ENCODE data around the gene FAM3C.
A peak's percentile ranks its signal among the peaks of the same experiment; 100 is the strongest.

The FAM3C gene

DNA sequence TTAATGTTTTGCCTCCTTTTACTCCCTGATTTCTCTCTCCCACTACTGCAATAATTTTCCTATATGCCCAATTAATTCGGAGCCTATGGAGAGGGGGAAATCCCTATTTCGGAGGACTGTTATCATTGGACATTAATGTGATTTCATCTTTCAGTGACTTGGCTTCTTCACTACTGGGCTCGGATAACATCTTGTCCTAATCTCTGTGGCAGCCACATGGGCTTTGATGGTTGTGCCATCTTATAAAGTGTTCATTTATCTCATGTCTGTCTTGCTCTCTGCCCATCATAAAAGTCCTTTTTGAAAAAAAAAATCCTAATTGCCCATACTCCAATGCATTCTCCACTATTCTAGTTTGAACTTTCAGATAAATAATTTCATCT, 15.5 kb upstream of the FAM3C start:
- no peak for DNase-seq (ENCODE audit: low read depth in 2 of 3, low spot score in 2 of 3)

DNA sequence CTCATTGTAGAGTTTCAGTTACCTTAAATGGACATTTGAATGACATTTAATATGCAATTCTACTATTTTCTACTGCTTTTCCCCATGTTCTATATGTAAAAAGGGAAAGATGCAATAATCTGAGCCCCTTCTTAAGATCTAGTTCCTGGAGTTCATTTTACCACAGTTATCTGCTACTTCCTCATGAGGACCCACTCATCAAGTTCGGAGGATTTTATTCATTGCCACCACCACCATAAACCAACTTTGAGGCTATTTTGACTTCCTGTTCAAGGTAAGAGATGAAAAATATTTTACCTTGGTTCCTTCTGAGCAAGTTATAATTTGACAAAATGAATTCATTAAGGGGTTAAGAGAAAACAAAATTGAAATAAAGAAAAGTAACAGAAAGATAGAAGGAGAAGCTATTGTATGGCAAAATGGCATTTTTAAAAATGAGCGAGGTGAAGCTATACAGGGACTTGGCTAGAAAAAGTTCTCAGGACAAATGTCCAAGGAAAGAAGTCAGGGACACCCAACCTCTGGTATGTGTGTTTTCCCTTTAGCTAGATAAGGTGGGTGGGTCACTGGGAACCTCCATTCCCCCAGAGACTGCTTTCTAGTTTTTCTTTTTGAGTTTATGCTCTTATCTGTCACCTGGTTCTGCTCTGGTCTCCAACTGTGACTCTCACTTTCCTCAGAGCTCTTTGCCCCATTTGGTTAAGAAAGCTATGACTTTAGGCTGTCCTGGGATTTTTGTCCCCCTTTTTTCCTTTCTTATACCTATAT, 14.9 kb upstream of the FAM3C start:
- no peak for DNase-seq (ENCODE audit: low read depth in 2 of 3, low spot score in 2 of 3)

DNA sequence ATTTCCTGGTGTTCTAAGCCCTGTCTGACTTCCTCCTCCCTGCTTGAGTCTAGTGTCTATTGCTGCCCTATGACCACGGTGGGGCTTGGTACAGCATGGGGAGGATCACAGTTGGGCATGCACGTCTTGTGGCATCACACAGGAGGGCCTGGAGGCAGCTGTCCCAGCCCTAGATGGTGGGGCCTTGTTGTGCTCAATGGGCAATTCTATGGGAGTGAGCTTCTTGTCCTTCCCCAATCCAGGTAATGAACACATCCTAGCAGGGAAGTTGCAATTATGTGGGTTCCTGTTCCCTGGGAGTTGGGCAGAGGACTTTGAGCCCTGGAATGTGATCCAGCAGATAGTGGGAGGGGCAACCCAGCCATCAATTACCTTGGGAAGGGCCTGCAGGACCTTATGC, 10.8 kb upstream of the FAM3C start:
- DNase-seq (ENCODE audit: low read depth in 2 of 3, low spot score in 2 of 3): no peak

DNA sequence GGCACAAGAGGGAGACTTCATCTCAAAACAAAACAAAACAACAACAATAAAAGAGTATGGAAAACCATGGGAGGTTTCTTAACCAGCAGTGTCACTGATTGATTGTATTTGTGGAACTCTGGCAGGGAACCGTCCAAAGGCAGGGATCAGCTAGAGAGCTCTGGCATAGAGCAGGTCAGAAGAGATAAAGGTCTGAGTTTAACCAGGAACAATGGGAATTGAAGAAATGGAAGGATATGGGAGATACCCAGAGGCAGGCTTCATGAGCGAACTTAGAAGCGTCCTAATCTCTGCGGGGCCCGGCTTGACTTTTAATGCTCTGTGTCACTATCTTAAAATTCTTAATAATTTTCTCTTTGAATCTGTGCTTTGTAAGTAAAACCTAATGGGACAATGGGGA, 10.4 kb upstream of the FAM3C start:
- no peak for DNase-seq (ENCODE audit: low read depth in 2 of 3, low spot score in 2 of 3)

DNA sequence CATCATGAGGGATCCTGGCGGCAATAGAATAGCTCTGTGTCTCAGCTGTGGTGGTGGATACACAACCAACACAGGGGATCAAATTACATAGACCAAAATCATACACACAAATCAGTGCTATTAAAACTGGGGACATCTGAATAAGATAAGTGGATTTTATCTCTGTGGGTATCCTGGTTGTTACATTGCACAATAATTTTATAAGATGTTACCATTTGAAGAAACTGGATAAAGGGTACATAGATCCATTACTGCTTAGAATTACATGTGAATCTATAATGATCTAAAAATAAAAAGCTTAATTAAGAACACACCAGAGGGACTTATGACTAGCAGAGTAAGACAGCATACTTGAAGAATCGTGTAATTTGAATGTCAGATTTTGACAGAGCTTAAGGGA, 8.2 kb upstream of the FAM3C start:
- no peak for DNase-seq (ENCODE audit: low read depth in 2 of 3, low spot score in 2 of 3)

DNA sequence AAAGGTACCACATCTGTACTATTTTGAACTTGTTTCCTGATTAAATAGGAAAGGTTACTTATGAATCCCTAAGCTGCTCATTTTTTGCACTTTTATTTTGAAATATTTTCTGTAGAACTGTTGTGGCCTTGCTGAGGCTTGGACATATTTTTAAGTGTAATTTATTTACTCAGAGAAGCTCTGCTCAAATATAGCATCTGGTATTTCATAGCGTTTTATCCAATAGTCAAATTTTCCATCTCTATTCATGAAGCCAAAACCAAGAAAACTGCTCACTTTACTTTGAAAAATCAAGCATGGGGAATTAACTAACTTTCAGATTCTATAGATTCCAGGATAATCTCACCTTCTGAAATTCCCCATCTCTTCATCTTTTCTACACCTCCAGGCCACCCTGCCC, 6.6 kb upstream of the FAM3C start:
- no peak for DNase-seq (ENCODE audit: low read depth in 2 of 3, low spot score in 2 of 3)

DNA sequence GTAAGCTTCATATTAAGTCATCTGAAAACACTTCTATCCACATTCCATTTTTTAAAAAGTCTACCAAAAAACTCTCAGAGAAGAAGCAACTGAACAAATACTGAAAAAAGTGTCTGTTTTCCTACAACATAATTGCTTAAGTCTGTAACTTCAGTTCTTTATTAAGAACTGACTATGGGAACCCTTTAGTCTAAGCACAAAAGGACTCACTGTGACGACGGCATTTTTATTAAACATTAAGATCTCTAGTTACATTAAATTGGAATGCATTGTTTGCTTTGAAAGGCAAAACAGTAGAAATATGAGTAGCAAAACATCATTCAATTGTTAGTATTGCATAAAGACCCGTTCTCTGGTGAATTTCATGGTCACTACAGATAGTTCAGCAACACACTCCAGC, 5.8 kb upstream of the FAM3C start:
- no peak for DNase-seq (ENCODE audit: low read depth in 2 of 3, low spot score in 2 of 3)

DNA sequence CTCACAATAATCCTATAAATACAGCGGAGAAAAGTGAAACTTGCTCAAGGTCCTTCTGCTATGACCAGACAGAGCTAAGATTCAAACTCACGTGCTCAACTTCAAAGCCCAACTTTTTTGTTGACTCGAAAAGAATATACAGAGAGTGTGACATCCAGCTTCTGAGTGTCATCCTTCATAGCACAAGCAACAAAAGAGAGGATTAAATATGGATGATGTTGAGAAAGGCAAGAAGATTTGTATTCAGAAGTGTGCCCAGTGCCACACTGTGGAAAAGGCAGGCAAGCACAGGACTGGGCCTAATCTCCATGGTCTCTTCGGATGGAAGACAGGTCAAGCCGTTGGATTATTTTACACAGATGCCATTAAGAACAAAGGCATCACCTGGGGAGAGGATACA, 2.1 kb upstream of the FAM3C start:
- DNase-seq (ENCODE audit: low read depth in 2 of 3, low spot score in 2 of 3): no peak

DNA sequence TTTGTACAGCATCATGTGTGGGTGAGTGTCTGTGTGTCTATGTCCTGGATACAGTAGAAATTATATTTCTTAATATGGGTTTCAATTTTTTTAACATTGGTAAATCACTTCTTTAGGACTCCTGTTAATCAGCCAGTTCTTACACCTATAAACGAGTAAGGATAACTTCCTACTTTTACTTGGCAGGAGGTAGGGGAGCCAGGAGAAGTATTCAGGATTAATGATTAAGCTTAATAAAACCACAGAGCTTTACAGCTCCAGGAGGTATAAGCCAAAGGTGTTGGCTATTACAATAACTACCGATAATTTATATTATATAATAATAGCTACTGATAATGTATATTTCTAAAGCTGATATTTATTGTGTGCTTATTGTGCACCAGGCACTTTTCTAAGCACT, 1.7 kb upstream of the FAM3C start:
- no peak for DNase-seq (ENCODE audit: low read depth in 2 of 3, low spot score in 2 of 3)

DNA sequence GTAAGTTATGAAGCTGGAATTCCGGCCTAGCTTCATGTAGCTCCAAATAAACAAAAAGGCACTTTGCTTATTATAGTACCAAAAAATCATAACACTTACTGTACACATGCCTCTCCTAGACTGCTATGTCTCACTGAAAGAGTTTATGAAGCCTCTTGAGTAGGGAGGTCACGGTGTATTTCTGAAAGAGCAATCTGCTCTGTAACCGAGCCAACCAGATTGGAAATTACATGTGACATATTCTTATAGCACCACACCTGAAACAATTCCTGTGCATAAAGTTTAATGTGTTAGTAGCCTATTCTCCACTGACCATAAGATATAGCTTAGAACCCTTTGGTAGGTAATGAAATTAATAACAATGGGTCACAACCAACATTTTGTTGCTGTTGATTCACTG, 1.3 kb upstream of the FAM3C start:
- no peak for DNase-seq (ENCODE audit: low read depth in 2 of 3, low spot score in 2 of 3)

DNA sequence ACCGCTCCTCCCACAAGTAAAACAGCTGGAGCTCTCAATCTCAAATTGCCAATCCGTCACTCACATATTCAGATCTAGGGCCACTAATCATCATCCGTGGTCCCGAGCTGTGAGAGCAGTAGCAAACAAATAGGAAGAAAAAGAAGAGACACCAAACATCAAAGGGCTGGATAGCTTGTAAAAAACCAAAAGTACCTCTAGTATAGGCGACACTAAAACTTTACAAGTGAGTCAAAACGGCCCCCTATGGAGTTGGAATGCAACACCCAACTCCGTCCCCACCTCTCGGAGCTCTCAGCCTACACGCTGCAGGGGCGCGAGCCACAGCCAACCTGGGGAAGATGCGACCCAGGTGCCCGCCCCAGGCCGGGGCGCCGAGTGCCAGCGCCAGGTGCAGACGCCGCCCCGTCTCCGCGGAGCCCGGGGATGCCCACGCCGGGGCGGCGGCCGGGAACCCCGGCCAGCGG, 581 bp downstream of the FAM3C start:
- DNase-seq (ENCODE audit: low read depth in 2 of 3, low spot score in 2 of 3): peak in 1 of 3 experiments; percentile 34

DNA sequence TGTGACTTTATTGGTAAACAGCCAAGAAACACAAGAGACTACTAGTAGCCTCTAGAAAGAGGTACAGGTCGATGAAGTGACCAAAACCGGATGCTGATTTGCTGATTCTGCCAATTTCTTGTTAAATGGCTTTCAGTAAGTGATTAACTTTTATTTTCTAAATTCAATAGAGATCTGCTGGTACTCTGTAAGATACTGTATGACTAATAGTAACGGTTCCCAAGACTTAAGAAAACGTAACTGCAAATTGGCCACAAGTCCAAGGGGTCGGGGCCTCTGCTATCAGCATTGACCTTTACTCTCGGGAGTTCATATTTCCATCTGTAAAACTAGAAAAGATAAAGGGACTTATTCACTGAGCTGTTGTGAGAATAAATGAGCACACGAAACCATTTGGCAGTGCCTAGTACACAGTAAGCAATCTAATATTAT, 1.4 kb downstream of the FAM3C start:
- no peak for DNase-seq (ENCODE audit: low read depth in 2 of 3, low spot score in 2 of 3)

DNA sequence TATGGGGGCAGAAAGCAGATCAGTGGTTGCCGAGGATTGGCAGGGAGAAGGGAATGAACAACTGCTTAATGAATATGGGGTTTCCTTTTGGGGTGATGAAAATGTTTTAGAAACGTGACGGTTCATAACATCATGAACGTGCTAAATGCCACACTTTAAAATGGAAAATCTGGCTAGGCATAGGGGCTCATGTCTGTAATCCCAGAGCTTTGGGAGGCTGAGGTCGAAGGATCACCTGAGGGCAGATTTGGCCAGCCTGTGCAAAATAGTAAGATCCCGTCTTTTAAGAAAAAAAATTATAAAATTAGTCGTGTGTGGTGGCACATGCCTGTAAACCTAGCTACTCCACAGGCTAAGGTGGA, 3.1 kb downstream of the FAM3C start:
- DNase-seq (ENCODE audit: low read depth in 2 of 3, low spot score in 2 of 3): no peak

DNA sequence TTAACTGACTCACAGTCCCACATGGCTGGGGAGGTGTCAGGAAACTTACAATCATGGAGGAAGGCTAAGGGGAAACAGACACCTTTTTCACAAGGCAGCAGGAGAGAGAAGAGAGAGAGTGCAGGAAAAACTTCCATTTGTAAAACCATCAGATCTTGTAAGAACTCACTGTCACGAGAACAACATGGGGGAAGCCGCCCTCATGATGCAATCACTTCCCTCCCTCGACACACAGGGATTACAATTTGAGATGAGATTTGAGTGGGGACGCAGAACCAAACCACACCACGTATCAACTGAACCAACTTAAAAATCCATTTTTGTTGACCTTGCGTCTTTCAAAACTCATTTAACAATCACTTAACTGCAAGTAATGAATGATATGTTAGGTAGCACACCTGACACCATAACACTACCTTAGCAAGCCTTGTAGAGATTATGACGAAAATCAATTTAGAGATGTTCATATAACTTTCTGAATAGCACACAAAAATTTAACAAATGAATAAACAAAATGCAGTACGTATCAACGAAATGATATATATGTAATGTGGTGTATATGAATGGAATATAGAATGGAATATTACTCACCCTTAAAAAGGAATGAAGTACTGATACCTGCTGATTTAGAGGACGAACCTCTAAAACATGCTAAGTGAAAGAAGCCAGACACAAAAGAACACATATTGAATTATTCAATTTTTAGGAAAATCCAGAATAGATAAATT, 3.7 kb downstream of the FAM3C start:
- no peak for DNase-seq (ENCODE audit: low read depth in 2 of 3, low spot score in 2 of 3)

DNA sequence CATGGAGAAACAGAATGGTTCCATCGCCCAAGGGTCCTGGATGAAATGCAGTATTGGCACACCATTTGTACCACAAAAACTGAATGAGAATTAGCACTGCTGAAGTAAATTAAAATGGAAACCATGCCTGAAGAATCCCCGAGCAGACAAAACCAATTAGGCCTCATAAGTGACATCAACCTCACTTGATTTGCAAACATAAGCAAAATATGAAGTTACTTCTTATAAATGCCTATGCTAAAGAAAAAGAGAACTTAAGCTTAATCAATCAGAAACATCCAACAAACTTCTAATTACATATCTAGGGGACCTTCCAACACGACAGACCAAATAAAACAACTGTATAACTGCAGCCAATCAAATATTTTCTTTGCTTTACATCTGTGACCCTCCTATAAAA, 4.4 kb downstream of the FAM3C start:
- DNase-seq (ENCODE audit: low read depth in 2 of 3, low spot score in 2 of 3): no peak

DNA sequence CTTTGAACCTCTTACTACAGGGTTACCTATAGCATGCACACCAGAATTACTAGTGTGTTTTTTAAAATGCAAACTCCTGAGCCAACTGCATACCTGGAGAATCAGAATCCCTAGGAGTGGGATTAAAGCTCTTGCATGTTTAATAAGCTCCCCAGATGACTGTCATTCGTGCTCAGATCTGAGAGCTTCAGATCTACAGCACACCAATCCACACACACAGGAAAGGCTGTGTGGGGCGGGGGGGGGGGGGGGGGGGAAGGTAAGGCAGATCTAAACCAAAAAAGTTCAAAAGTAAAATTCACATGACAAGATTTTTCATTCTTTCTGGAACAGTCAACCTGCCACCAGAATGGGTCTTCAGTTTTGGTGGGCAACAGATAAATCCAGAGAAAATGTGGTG, 5.5 kb downstream of the FAM3C start:
- no peak for DNase-seq (ENCODE audit: low read depth in 2 of 3, low spot score in 2 of 3)

DNA sequence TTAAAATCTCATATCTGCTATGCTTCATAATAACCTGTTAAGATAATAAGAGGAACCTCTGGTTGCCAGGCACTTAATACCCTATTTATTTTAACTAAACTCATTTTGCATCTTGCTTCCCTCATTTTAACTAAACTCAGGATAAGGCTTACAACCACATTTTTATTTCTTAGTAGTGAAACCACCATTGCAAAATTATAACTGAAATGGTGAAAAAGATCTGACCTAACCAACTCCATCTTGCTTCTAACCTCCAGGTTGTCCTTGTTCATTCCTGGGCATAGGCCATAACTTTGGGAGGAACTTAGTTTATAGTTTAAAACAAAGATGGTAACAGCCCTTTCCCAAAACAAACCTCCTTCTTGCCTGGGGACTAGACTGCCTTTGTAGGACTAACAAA, 6.0 kb downstream of the FAM3C start:
- DNase-seq (ENCODE audit: low read depth in 2 of 3, low spot score in 2 of 3): no peak

DNA sequence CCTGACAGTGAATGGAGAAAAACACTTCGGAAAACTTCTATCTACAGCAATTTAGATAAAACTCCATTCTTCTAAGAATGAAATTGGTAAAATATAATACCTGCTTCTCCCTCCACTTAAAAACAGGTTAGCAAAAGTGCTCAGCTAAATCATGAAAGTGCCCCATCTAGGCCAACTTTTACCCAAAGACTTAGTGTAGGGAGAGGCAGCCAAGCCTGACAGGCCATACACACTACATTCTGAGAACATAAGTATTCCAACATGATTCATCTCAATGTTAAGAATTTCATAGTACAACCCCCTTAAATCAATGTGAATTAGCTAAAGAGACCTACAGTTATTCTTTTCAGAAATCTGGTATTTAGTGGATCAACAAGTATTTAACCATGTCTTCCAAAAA, 7.2 kb downstream of the FAM3C start:
- no peak for DNase-seq (ENCODE audit: low read depth in 2 of 3, low spot score in 2 of 3)

DNA sequence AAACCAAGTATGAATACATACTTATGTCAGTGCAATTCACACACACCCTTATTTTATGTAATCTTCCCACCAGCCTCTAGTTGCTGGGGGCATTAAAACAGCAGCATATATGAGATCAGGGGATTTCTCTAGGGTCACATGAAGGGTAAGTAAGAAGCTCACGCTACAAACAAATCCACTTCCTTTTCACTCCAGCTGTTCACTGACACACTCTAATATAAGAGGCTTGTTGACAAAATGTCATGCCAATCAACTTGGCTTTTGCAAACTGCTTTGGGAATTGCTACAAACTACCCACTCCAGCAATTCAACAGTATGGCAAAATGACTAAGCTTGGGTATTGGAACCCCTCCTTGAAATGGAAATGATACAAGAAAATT, 10.3 kb downstream of the FAM3C start:
- no peak for DNase-seq (ENCODE audit: low read depth in 2 of 3, low spot score in 2 of 3)

DNA sequence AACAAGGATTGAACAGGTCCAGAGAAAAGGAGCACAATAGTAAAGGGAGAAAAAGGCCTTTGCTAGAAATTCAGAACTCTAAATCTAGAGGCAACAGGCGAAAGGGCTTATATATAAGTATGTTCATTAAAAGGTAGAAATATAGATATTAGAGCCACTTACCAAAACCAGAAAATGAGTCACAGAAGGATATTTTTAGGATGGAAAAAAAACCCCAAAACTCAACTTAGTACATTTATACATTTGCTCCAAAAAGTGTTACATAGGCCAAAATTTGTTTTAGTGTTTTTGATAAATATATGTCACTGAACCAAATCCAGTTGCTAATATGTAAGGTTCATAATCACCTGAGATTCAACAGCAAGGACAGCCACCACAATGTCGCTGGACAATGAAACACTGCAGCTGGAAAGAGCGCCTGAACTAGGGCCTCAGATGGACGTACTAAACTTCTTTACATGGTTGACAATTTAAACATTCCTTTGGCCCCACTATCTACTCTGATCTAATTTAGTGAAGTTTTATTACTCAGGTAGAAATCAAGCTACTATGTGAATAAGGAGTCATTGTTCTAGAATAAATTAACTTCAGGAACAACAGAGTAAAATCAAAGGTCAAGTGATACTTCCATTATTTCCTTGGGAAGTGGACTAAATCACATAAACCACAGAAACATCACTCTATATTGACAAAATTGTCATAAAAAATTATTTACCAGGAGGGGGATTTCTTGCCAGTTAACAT, 10.9 kb downstream of the FAM3C start:
- DNase-seq (ENCODE audit: low read depth in 2 of 3, low spot score in 2 of 3): no peak

DNA sequence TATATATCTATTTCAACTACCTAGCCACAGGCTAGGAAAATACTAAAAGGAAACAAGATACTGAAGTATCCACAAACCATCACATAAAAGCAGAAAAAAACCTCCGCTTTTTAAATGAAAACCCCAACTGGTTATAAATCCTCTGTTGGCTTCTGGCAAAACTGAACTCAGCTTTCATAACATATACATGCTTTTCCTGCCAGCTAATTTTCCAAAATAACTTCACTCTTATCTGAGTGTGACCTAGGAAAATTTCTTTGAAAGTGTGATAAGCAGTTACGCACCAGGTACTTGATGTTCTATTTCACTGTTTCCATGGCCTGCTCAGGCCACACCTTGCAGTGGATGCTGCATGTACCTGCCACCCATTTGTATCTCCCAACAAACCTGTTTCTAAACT, 11.8 kb downstream of the FAM3C start:
- no peak for DNase-seq (ENCODE audit: low read depth in 2 of 3, low spot score in 2 of 3)

DNA sequence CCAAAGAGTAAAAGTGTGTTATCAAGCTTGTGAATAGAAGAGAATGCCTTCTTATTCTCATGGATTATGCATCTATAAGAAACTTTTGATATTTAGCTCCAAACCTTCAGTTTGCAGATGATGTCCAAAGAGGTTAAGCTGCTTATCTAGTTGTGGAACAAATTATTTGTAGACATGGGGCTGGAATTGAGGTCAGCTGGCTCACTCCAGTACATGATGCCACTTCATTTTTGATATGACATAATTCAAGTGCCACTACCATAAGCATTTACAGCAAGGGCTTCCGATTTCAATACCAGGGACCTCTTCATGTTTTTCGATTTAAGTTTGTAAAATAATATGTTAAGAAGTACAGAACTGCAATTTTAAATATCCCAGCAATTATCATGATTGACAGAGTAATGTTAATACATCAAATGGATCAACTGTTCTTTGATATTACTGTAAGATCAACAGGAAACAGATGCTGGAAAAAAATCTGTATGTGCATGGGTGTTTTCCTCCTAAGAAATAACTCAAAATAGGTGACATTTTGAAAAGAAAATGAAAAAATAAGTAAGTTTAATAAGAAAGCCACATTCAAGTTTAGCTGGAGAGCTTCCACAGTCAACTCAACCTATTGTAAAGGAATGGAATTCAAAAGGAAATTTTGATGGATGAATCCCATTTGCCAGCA, 12.7 kb downstream of the FAM3C start:
- DNase-seq (ENCODE audit: low read depth in 2 of 3, low spot score in 2 of 3): no peak

Data from activated CD8-positive, alpha-beta memory T cell treated with anti-CD3 and anti-CD28 coated beads for 48 hours (primary cell).